Hepatocyte (in vitro differentiated cells): Measurements from ENCODE around the gene KCNIP2. TPM values are rescaled to one million over a fixed set of nuclear protein-coding genes. Genes with fewer than 3 reads are reported as not detected.

ENCODE experiments used
- DNase-seq: peaks from one replicate; pipeline ENCODE4 v3.0.0-alpha.2; 2016; ENCODE audit warnings: low spot score
- H2AFZ ChIP-seq: fragments of 200-600 bp; sonication (generic); 2 replicates; pipeline ENCODE4 v1.6.0; 2016; ENCODE audit warnings: antibody characterized with exemption, mild to moderate bottlenecking
- H3K27ac ChIP-seq: fragments of 200-600 bp; sonication (generic); 2 replicates; pipeline ENCODE4 v1.5.1; 2016; ENCODE audit warnings: mild to moderate bottlenecking
- H3K27me3 ChIP-seq: fragments of 200-600 bp; sonication (generic); 2 replicates; pipeline ENCODE4 v1.6.1; 2016
- H3K36me3 ChIP-seq: fragments of 200-600 bp; sonication (generic); replicated peaks from 2 replicates; pipeline ENCODE4 v1.5.1; 2016; ENCODE audit warnings: low read depth; ENCODE audit not compliant: insufficient read depth
- H3K4me1 ChIP-seq: fragments of 200-600 bp; sonication (generic); 2 replicates; pipeline ENCODE4 v1.5.1; 2016; ENCODE audit warnings: mild to moderate bottlenecking, moderate library complexity; ENCODE audit not compliant: insufficient read depth
- H3K4me2 ChIP-seq: fragments of 200-600 bp; sonication (generic); 2 replicates; pipeline ENCODE4 v1.6.0; 2016
- H3K4me3 ChIP-seq: fragments of 200-600 bp; sonication (generic); 2 replicates; pipeline ENCODE4 v1.5.1; 2016; ENCODE audit warnings: mild to moderate bottlenecking
- H3K79me2 ChIP-seq: fragments of 200-600 bp; sonication (generic); 2 replicates; pipeline ENCODE4 v1.6.0; 2017; ENCODE audit warnings: mild to moderate bottlenecking
- H3K9me2 ChIP-seq: fragments of 200-600 bp; sonication (generic); replicated peaks from 2 replicates; pipeline ENCODE4 v1.6.0; 2017; ENCODE audit warnings: mild to moderate bottlenecking; ENCODE audit not compliant: insufficient read depth
- H3K9me3 ChIP-seq: fragments of 200-600 bp; sonication (generic); 2 replicates; pipeline ENCODE4 v1.5.1; 2016; ENCODE audit warnings: low read depth, mild to moderate bottlenecking
- H4K20me1 ChIP-seq: fragments of 200-600 bp; sonication (generic); 2 replicates; pipeline ENCODE4 v1.6.0; 2016; ENCODE audit warnings: mild to moderate bottlenecking; ENCODE audit not compliant: insufficient read depth, poor library complexity, severe bottlenecking
- EZH2 ChIP-seq: fragments of 200-600 bp; sonication (generic); IDR thresholded peaks from 2 replicates; pipeline ENCODE4 v1.6.1; 2016; ENCODE audit warnings: antibody characterized with exemption, mild to moderate bottlenecking, borderline replicate concordance
- EZH2phosphoT487 ChIP-seq: fragments of 200-600 bp; sonication (generic); IDR thresholded peaks from one replicate; pipeline ENCODE4 v1.6.1; 2018; ENCODE audit warnings: antibody characterized with exemption, mild to moderate bottlenecking, low read depth, moderate library complexity; ENCODE audit not compliant: unreplicated experiment, severe bottlenecking
- WGBS: methylation state at CpG from one replicate; pipeline ENCODE4 v1.1.6; 2016; ENCODE audit warnings: low lambda C conversion rate; ENCODE audit errors: missing lambda C conversion rate; 5-methylcytosine and 5-hydroxymethylcytosine counted together
- polyA plus RNA-seq: library from polyadenylated mRNA; unstranded; fragments of >200 nt; fragmentation: Nextera tagmentation; extraction: Ambion mirVana; gene quantifications from 2 replicates; pipeline ENCODE4 v1.2.1, GENCODE V29; 2016
- total RNA-seq: library from RNA; depleted of rRNA; stranded (reverse); fragments of >200 nt; gene quantifications from 2 replicates; pipeline ENCODE4 v1.2.3, GENCODE V29; 2014
- TF ChIP-seq, protein P1 (sequence below): fragments of 200-600 bp; sonication (generic); IDR thresholded peaks from 2 replicates; pipeline ENCODE4 v1.5.1; 2016; ENCODE audit warnings: antibody characterized with exemption, mild to moderate bottlenecking; ENCODE audit not compliant: poor library complexity

Gene KCNIP2
- total and polyA plus RNA-seq, 2 experiments from 2014 or later, result 0.87 to 1.0 TPM

DNA sequence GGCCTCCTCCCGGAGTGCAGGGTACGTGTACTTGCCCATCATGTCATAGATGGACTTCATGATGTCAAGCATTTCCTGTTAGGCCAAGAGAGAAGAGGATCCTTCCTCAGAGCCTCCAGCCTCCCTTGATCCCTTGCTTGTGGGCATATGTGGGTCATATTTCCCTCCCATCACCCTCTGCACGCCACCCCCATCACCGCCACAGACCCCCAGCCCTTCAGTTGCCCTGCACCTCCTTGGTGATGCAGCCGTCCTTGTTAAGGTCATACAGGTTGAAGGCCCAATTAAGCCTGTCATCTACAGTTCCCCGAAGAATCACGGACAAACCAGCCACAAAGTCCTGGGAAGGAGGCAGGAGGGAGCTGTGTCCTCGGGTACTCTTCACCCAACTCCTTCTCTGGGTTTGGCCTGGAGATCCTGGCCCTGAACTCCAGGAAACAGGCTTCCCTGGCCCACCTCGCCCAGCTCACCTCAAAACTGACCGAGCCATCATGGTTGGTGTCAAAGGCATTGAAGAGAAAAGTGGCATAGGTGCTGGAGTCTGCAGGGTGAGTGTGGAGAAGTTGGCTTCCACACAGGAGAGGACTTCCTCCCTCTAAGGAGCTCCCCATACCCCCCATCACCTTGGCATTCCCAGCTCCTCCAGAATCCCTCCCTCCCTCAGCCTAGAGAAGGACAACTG lies 15.5 kb downstream of the KCNIP2 start:
- DNase-seq, result no peak
- no peak overlapping the region for H3K27ac ChIP-seq
- peaks cover 14% of the 10 kb centered on the region for H3K4me1 ChIP-seq
- H3K36me3 ChIP-seq, result no peaks in the 10 kb centered on the region
- H4K20me1 ChIP-seq, result no peaks in the 10 kb centered on the region
- 98% methylated on average over 10 of the region's 10 CpGs for WGBS
- H3K27me3 ChIP-seq, result no peaks in the 10 kb centered on the region
- TF ChIP-seq, protein P1, sequence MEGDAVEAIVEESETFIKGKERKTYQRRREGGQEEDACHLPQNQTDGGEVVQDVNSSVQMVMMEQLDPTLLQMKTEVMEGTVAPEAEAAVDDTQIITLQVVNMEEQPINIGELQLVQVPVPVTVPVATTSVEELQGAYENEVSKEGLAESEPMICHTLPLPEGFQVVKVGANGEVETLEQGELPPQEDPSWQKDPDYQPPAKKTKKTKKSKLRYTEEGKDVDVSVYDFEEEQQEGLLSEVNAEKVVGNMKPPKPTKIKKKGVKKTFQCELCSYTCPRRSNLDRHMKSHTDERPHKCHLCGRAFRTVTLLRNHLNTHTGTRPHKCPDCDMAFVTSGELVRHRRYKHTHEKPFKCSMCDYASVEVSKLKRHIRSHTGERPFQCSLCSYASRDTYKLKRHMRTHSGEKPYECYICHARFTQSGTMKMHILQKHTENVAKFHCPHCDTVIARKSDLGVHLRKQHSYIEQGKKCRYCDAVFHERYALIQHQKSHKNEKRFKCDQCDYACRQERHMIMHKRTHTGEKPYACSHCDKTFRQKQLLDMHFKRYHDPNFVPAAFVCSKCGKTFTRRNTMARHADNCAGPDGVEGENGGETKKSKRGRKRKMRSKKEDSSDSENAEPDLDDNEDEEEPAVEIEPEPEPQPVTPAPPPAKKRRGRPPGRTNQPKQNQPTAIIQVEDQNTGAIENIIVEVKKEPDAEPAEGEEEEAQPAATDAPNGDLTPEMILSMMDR, result no peak
- TF ChIP-seq EZH2phosphoT487, result no peak
- TF ChIP-seq EZH2, result no peak
- no peak overlapping the region for H3K4me3 ChIP-seq
- no peak overlapping the region for H3K4me2 ChIP-seq
- no peak overlapping the region for H2AFZ ChIP-seq
- no peaks in the 10 kb centered on the region for H3K9me3 ChIP-seq
- no peaks in the 10 kb centered on the region for H3K79me2 ChIP-seq
- no peaks in the 10 kb centered on the region for H3K9me2 ChIP-seq

DNA sequence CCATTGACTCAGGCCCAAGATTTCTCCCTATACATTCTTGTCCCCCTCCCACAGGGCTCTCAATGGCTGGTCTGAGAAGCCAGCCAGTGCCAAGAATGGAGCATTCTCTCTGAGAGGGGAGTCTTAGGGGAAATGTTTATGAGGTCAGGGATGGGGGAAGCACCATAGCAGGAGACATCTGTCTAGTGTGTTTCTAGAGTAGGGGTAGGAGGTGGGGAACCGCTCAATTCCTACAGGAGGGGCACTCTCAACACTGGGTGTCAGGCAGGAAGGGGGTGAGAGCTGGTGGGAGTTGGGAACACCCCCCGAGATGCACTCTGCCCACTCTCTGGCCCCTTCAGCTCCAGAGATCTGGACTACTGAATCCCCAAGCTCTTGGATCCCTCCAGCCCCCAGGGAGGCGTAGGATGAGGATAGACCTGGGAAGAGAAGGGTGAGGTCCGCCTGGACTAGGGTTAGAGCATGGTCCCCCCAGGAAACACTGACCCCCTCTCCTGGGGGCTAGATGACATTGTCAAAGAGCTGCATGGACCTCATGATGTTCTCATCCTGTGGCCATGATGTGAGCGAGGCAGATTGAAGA lies 16.7 kb downstream of the KCNIP2 start:
- 94% methylated on average over 5 of the region's 5 CpGs for WGBS

DNA sequence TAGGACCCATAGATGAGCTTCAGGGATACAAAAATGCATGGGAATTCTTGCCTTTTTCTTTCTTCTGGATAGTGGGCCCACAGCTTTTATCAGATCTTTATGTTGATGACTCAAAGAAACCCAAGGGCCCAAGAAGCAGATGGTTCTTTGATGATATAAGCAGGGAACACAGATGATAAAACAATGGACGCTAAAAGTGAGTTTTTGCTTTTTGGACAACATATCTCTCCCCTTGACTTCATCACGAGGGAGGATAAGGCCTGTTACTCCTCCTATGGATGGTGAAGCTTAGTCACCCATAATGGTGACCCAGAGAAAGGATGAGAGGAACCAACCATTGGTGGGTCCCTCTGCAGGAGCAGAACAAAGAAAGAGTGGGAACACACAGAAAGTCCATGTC lies 18.9 kb downstream of the KCNIP2 start:
- Histone ChIP-seq H2AFZ (no peak overlapping the region), H3K4me2 (no peak overlapping the region), H3K4me3 (no peak overlapping the region), H3K9me3 (no peaks in the 10 kb centered on the region), H3K36me3 (no peaks in the 10 kb centered on the region), H4K20me1 (no peaks in the 10 kb centered on the region), H3K4me1 (peaks cover under 1% of the 10 kb centered on the region), H3K79me2 (peaks cover 5% of the 10 kb centered on the region), H3K27ac (no peak overlapping the region), H3K27me3 (no peaks in the 10 kb centered on the region), H3K9me2 (no peaks in the 10 kb centered on the region)
- DNase-seq, result no peak
- WGBS, result 91% methylated on average over 2 of the region's 2 CpGs
- TF ChIP-seq, protein P1, result no peak

More for the DNA sequence above, 16.7 kb downstream of the KCNIP2 start:
- DNase-seq, result no peak
- Histone ChIP-seq H4K20me1 (no peaks in the 10 kb centered on the region), H3K36me3 (no peaks in the 10 kb centered on the region), H3K4me3 (no peak overlapping the region), H3K79me2 (no peaks in the 10 kb centered on the region), H3K27me3 (no peaks in the 10 kb centered on the region), H3K4me2 (no peak overlapping the region), H3K4me1 (peaks cover 14% of the 10 kb centered on the region), H3K9me2 (no peaks in the 10 kb centered on the region), H3K27ac (no peak overlapping the region), H2AFZ (no peak overlapping the region), H3K9me3 (no peaks in the 10 kb centered on the region)
- TF ChIP-seq, protein P1, result no peak
- TF ChIP-seq EZH2 (no peak), EZH2phosphoT487 (no peak)
